Loucy (cell line): ENCODE measurements around the gene SCN4A.
A peak's percentile ranks its signal among the peaks of the same experiment; 100 is the strongest.

Source experiments
- H2AFZ ChIP-seq: fragments of 200-600 bp; sonication (generic); 2 replicates; pipeline ENCODE4 v1.6.0; 2016; ENCODE audit warnings: antibody characterized with exemption, mild to moderate bottlenecking, low read length, moderate library complexity
- H3F3A ChIP-seq: fragments of 200-600 bp; 2 replicates; pipeline ENCODE4 v1.6.0; 2016; ENCODE audit warnings: antibody characterized with exemption, low read depth, mild to moderate bottlenecking
- H3K27me3 ChIP-seq: fragments of 200-600 bp; sonication (generic); 2 replicates; pipeline ENCODE4 v1.6.1; 2014; ENCODE audit warnings: low read length, mild to moderate bottlenecking; ENCODE audit not compliant: insufficient read depth, poor library complexity, severe bottlenecking
- H3K36me3 ChIP-seq: fragments of 200-600 bp; sonication (generic); 2 replicates; pipeline ENCODE4 v1.6.1; 2016; ENCODE audit warnings: low read length; ENCODE audit not compliant: insufficient read depth
- H3K4me1 ChIP-seq: fragments of 200-600 bp; sonication (generic); 2 replicates; pipeline ENCODE4 v1.5.1; 2014; ENCODE audit warnings: low read length, mild to moderate bottlenecking; ENCODE audit not compliant: insufficient read depth, poor library complexity, severe bottlenecking
- H3K4me2 ChIP-seq: fragments of 200-600 bp; sonication (generic); 2 replicates; pipeline ENCODE4 v1.6.0; 2014; ENCODE audit warnings: antibody characterized with exemption, low read length, low read depth, mild to moderate bottlenecking; ENCODE audit not compliant: poor library complexity, severe bottlenecking
- H3K4me3 ChIP-seq: fragments of 200-600 bp; sonication (generic); 2 replicates; pipeline ENCODE4 v1.5.1; 2014; ENCODE audit warnings: low read length, mild to moderate bottlenecking, mixed read lengths; ENCODE audit not compliant: poor library complexity, severe bottlenecking
- H3K79me2 ChIP-seq: fragments of 200-600 bp; sonication (generic); 2 replicates; pipeline ENCODE4 v1.6.1; 2014; ENCODE audit warnings: low read length; ENCODE audit not compliant: insufficient read depth
- H3K9ac ChIP-seq: fragments of 200-600 bp; sonication (generic); 2 replicates; pipeline ENCODE4 v1.6.0; 2014; ENCODE audit warnings: mild to moderate bottlenecking, low read depth, low read length, moderate library complexity; ENCODE audit not compliant: poor library complexity, severe bottlenecking
- H3K9me2 ChIP-seq: fragments of 200-600 bp; sonication (generic); replicated peaks from 2 replicates; pipeline ENCODE4 v1.6.1; 2016; ENCODE audit warnings: low read depth, low read length, mixed read lengths
- H3K9me3 ChIP-seq: fragments of 200-600 bp; sonication (generic); 2 replicates; pipeline ENCODE4 v1.6.1; 2014; ENCODE audit warnings: mild to moderate bottlenecking, antibody characterized with exemption, low read length, low read depth; ENCODE audit not compliant: insufficient read depth
- H4K20me1 ChIP-seq: fragments of 200-600 bp; sonication (generic); 2 replicates; pipeline ENCODE4 v1.6.0; 2014; ENCODE audit warnings: antibody characterized with exemption, low read length, mild to moderate bottlenecking; ENCODE audit not compliant: insufficient read depth, poor library complexity, severe bottlenecking
- CTCF ChIP-seq: fragments of 200-600 bp; sonication (generic); conservative IDR thresholded peaks from 2 replicates; pipeline ENCODE4 v1.5.1; 2014; ENCODE audit warnings: mild to moderate bottlenecking, antibody characterized with exemption, low read length
- EZH2phosphoT487 ChIP-seq: fragments of 200-600 bp; IDR thresholded peaks from 2 replicates; pipeline ENCODE4 v1.6.1; 2018; ENCODE audit warnings: antibody characterized with exemption, mild to moderate bottlenecking, moderate library complexity, borderline replicate concordance

Gene SCN4A

GRCh38 chr17:63945784-63946439 lies 26.8 kb downstream of the SCN4A start:
- Histone ChIP-seq H3K9me3 (no peaks in the 10 kb centered on the region), H2AFZ (0 out of 2 replicates have a peak overlapping the region, but pooled peaks have one; percentile 47), H3K9ac (peak overlapping the region; percentile 84), H3K4me1 (peaks cover 59% of the 10 kb centered on the region), H3K79me2 (peaks cover 6% of the 10 kb centered on the region; the same call in 1 of the 2 replicates), H3F3A (no peaks in the 10 kb centered on the region), H3K36me3 (no peaks in the 10 kb centered on the region), H3K9me2 (no peaks in the 10 kb centered on the region), H4K20me1 (no peaks in the 10 kb centered on the region), H3K4me3 (peak overlapping the region; percentile 71), H3K27me3 (no peaks in the 10 kb centered on the region), H3K4me2 (peak overlapping the region; percentile 95)
- TF ChIP-seq CTCF (peak; percentile 31; the same call in 1 of the 2 replicates), EZH2phosphoT487 (no peak)

DNA sequence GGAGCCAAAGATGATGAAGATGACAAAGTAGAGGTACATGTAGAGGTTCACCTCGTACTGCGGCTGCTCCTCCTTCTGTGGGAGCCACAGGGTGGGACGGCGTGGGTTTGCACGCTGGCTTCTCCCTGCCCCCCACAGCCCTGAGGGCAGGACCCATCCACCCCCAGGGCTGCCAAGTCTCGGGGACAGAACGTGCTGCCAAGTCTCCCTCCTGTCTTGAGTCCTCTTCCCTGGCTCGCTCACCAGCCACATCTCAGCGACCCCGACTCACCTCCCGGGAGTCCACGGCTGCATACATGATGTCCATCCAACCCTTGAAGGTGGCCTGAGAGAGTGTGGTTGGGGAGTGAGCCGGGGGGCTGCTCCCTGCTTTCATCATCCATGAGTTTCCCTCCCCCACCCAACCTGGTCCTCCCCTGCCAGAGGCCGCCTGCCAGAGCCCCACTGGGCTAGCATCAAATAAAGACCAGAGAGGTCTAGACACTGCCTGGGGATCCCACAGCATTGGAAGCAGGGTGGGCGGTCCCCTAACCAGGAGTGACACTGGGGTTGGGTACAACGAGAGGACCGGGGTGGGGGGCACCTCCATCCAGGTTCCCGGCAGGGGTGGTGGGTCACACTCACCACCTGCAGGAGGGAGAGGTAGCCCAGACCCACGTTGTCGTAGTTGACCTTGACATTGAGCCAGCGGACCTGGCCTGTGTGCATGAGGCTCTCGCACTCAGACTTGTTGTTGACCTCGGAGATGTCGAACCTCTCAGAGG lies 27.8 kb downstream of the SCN4A start:
- no peaks in the 10 kb centered on the region for H3K9me3 ChIP-seq
- H3K27me3 ChIP-seq = no peaks in the 10 kb centered on the region
- no peaks in the 10 kb centered on the region for H4K20me1 ChIP-seq
- H3F3A ChIP-seq = no peaks in the 10 kb centered on the region
- H3K4me1 ChIP-seq = peaks cover 53% of the 10 kb centered on the region
- no peak overlapping the region for H3K4me3 ChIP-seq
- H2AFZ ChIP-seq = no peak overlapping the region
- peaks cover 6% of the 10 kb centered on the region; the same call in 1 of the 2 replicates for H3K79me2 ChIP-seq
- no peak overlapping the region for H3K4me2 ChIP-seq
- H3K9ac ChIP-seq = peak overlapping the region; percentile 84
- no peak for TF ChIP-seq CTCF
- no peak for TF ChIP-seq EZH2phosphoT487
- H3K36me3 ChIP-seq = no peaks in the 10 kb centered on the region
- H3K9me2 ChIP-seq = no peaks in the 10 kb centered on the region

- Histone ChIP-seq H3K36me3 (no peaks in the 10 kb centered on the region), H3K27me3 (no peaks in the 10 kb centered on the region), H4K20me1 (no peaks in the 10 kb centered on the region)
Measured at GRCh38 chr17:63943745-63944144, 29.0 kb downstream of the SCN4A start.

More at GRCh38 chr17:63943745-63944144, 29.0 kb downstream of the SCN4A start:
- H3K9me3 ChIP-seq = no peaks in the 10 kb centered on the region
- no peak overlapping the region for H3K9ac ChIP-seq
- H3K4me2 ChIP-seq = no peak overlapping the region
- TF ChIP-seq CTCF = peak; percentile 26; the same call in 1 of the 2 replicates
- no peak for TF ChIP-seq EZH2phosphoT487
- no peak overlapping the region for H2AFZ ChIP-seq
- no peaks in the 10 kb centered on the region for H3K9me2 ChIP-seq
- no peak overlapping the region for H3K4me3 ChIP-seq
- peaks cover 53% of the 10 kb centered on the region for H3K4me1 ChIP-seq
- H3F3A ChIP-seq = no peaks in the 10 kb centered on the region
- H3K79me2 ChIP-seq = peaks cover 6% of the 10 kb centered on the region; the same call in 1 of the 2 replicates
